Renal pelvis (tissue), 12 donors: ENCODE results near the gene MOB3A. TPM values are rescaled to one million over a fixed set of nuclear protein-coding genes. Genes with fewer than 3 reads are reported as not detected.
"Not testable (repeated sequence)": the region's sequence is repeated elsewhere in the genome, so short reads cannot be mapped to it uniquely, and the experiment has no call there.

Experiments used
- DNase-seq: peaks from one replicate; pipeline ENCODE4 v3.0.0-alpha.2; 2013
- long read RNA-seq, 16 experiments: transcript quantifications; one replicate each; lab custom pipeline, GENCODE V29; 2026
- polyA plus RNA-seq, 3 donors: library from polyadenylated mRNA; unstranded; fragments of 120-200 nt; gene quantifications; one replicate each; pipeline ENCODE4 v1.2.1, GENCODE V29; 2013; ENCODE audit not compliant: insufficient read length in 3 of 3

The MOB3A gene
- 10 to 100 TPM; 25.1 to 29.1 (median 26.6) TPM for polyA plus RNA-seq
- long read RNA-seq, donor 1, partial matches to known transcripts: 0 of 3 reads
- long read RNA-seq, donor 1, other reads (novel, unspliced or antisense): 0 of 3 reads
- long read RNA-seq, donor 2, transcript MOB3A-201 (5 exons, 3,391 nt): major isoform, 7 of 7 reads
- long read RNA-seq, donor 2, partial matches to known transcripts: 0 of 7 reads
- long read RNA-seq, donor 2, other reads (novel, unspliced or antisense): 0 of 7 reads
- long read RNA-seq, donor 3, transcript MOB3A-201 (5 exons, 3,391 nt): major isoform, 5 of 6 reads
- long read RNA-seq, donor 3, partial matches to known transcripts: 0 of 6 reads
- long read RNA-seq, donor 3, other reads (novel, unspliced or antisense): 0 of 6 reads
- long read RNA-seq, donor 4, partial matches to known transcripts: 9 of 14 reads
- long read RNA-seq, donor 4, other reads (novel, unspliced or antisense): 0 of 14 reads
- long read RNA-seq, donor 5, partial matches to known transcripts: 0 of 3 reads
- long read RNA-seq, donor 5, other reads (novel, unspliced or antisense): 0 of 3 reads
- long read RNA-seq, donor 6, transcript MOB3A-201 (5 exons, 3,391 nt): major isoform, 6 of 6 reads
- long read RNA-seq, donor 6, partial matches to known transcripts: 0 of 6 reads
- long read RNA-seq, donor 6, other reads (novel, unspliced or antisense): 0 of 6 reads
- long read RNA-seq, donor 7, transcript MOB3A-201 (5 exons, 3,391 nt): major isoform, 5 of 6 reads
- long read RNA-seq, donor 7, partial matches to known transcripts: 0 of 6 reads
- long read RNA-seq, donor 7, other reads (novel, unspliced or antisense): 0 of 6 reads
- long read RNA-seq, donor 8, partial matches to known transcripts: 0 of 1 reads
- long read RNA-seq, donor 8, other reads (novel, unspliced or antisense): 0 of 1 reads
- long read RNA-seq, donor 9, transcript MOB3A-201 (5 exons, 3,391 nt): major isoform, 8 of 9 reads
- long read RNA-seq, donor 9, partial matches to known transcripts: 0 of 9 reads
- long read RNA-seq, donor 9, other reads (novel, unspliced or antisense): 0 of 9 reads
- long read RNA-seq, donor 10, transcript MOB3A-201 (5 exons, 3,391 nt): major isoform, 7 of 8 reads
- long read RNA-seq, donor 10, partial matches to known transcripts: 0 of 8 reads
- long read RNA-seq, donor 10, other reads (novel, unspliced or antisense): 0 of 8 reads
- long read RNA-seq, donor 11, partial matches to known transcripts: 0 of 5 reads
- long read RNA-seq, donor 11, other reads (novel, unspliced or antisense): 0 of 5 reads
- long read RNA-seq, donor 12, transcript MOB3A-201 (5 exons, 3,391 nt): major isoform, 8 of 8 reads
- long read RNA-seq, donor 12, partial matches to known transcripts: 0 of 8 reads
- long read RNA-seq, donor 12, other reads (novel, unspliced or antisense): 0 of 8 reads
- long read RNA-seq, donor 13, partial matches to known transcripts: 0 of 5 reads
- long read RNA-seq, donor 13, other reads (novel, unspliced or antisense): 0 of 5 reads
- long read RNA-seq, donor 14: 0 reads
- long read RNA-seq, donor 15: 0 reads
- long read RNA-seq, donor 16, transcript MOB3A-201 (5 exons, 3,391 nt): major isoform, 6 of 8 reads
- long read RNA-seq, donor 16, partial matches to known transcripts: 0 of 8 reads
- long read RNA-seq, donor 16, other reads (novel, unspliced or antisense): 0 of 8 reads

DNA sequence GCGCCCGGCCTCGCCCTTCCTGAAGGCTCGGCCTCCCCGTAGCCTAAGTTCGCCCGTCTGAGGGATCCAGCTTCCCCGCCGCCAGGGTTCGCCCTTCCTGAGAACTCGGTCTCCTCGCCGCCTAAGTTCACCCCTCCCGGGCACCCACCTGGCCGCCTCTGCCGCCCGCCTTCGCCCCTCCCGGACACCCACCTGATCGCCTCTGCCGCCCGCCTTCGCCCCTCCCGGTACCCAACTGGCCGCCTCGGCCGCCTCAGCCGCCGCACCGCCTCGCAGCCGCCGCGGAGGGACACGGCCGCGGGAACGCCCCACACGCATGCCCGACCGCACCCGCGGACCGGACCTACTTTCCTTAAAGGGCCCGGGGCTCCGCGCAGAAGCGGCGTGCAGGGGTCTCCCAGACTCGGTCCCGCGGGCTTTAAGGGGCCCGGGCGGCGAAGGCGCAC lies at the start of gene MOB3A:
TSS of gene MOB3A (minus strand) at position 293 of the 446 bp plus-strand sequence. CDS start 17,766 bp downstream, outside the sequence.
- peak; percentile 93 for DNase-seq

DNA sequence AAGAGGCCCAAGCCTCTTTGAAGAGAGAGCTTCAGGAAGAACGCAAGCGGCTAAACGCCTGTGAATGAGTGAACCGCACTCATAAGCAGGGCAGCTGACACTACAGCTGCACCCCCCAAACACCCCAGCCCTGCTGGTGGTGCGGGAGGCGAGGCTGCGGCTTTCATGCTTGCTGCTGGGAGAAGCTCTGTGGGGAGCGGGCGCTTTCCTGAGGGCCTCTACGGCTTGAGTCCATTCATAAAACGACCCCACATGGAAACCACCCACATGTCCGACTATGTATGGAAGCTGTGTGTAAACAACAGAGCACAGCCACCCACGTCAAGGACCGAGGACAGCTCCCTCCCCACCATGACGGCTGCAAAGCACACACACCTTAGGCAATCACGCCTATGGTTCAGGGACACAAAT lies 49.7 kb upstream of the MOB3A start:
- no peak for DNase-seq

DNA sequence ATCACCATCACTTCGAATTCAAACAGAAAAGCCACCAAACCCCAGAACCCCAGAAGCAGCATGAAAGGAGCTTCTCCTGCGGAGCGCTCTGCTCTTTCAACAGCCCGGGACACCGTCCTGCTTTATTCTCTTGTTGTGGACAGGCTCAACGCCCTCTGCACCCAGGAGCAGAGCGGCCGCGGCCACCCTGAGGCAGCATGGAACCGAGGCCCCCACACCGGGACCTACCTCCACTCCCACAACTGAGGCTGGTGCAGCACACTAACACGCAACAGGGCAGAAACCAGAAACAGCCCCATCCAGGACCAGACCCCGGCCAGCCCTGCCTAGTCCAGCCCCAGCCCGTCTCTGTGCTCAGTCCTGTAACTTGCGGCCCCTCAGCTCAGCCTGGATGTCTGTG lies 48.1 kb upstream of the MOB3A start:
- no peak for DNase-seq

DNA sequence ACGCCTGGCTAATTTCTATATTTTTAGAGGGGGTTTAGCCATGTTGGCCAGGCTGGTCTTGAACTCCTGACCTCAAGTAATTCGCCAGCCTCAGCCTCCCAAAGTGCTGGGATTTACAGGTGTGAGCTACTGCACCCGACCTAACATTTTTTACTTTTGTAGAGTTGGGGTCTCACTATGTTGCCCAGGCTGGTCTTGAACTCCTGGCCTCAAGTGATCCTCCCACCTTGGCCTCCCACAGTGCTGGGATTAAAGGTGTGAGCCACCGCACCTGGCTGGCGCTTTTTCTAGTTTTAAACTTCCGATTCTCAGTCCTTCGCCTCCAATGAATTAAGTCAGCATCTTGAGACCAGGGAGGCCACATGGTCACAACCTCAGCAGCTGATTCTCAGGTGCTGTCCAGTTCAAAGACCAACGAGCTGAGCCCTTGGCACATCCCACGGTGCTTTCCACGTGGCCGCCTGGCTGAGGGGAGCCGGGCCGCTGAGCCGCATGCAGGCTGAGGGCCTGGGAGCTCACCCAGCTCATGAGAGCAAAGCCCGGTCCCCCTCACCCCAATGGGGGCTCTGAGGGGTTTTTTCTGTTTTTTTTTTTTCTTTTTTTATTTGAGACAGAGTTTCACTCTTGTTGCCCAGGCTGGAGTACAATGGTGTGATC lies 46.2 kb upstream of the MOB3A start:
- DNase-seq: no peak

DNA sequence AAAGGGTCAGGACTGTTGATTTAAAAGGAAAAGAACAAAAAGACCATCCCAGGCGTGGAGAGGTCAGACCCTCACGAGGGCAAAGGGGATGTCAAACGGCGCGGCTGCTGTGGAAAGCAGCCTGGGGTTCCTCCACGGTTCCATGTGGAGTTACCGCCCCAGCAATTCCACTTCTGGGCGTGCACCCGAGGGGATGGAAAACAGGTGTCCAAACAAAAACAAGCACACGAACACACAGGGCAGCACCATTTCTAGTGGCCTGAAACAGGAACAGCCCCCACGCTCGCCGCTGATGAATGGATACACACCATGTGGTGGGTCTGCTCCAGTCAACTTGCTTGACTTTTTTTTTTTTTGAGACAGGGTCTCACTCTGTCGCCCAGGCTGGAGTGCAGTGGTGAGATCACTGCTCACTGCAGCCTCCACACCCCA lies 44.0 kb upstream of the MOB3A start:
- no peak for DNase-seq

DNA sequence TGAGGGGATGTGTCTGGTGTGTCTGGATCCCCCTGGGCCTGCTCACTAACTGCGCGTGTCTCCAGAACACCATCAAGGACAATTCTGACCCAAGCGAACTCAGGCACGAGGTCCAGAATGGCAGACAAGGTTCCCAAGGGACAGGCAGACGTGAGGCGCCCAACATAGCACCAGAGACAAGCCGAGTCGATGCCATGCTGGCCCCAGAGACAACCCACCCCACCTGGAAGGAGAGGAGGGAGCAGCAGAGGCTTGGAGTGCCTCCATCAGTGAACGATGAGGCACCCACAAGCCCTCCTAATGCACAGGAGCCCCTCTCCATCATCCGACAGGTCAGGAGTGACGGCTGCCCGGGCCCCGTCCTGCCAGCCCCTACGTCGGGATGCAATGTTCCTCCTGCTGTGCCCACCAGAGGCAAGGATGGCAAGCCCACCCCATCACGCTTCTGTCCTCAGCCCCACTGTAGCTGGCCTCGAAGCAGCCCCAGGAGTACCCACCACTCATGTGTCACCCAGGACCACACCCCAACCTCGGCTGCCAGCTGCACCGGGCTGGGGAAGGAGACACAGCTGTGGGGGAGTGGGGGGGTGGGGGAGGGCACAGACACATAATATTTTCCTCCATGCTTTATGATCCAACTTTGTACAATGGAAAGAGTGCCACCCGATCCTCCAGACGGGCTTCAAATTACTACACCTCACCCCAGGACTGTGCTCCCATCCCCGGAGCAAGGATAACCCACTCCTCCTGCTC lies 43.4 kb upstream of the MOB3A start:
- DNase-seq: peak; percentile 48

DNA sequence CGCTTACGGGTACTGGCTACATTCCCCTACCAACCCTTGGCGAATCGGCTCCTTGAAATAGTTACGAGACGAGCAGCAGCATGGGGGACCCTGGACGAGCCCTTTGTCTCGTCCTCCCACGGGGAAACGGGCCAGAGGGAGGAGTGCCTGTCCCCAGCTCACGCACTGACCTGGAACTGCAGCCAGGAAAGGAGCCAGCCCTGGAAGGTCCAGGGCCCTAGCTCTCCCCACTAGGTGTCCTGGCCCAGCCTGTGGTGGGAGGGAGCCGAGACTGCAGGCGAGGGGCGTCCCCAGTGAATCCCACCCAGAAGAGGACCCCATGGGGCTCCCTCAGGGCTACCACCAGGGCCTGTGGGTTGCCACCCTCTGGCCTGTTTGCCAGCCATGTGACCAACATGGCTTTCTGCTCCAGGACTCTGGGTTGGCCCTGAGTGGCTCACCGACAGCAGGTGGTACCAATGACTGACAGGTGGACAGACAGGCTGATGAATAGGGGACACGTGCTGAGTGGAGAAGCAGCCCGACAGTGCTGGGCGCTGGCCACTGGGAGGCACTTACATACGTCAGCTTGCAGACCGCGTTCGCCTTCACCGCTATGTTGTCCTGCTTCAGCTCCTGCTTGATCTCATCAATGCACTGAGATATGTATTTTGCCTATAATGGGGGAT lies 42.1 kb upstream of the MOB3A start:
- DNase-seq: no peak

DNA sequence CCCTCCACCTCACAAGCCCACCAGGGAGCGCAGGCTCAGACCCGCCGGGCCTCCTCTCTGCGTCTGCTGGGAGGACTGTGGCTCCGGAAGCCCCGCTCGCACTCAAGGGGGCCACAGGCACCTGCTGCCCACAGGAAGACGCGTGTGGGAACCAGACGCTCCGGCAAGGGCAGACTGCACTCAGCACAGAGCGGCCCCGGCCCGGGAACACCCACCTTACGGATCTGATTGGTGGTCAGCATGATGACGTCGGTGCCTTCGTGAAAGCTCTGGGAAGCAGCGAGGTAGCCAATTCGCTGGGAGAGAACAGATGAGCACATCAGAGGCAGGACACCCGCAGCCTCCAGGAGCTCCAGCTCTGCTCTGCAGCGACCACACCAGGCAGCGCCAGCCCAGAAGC lies 40.7 kb upstream of the MOB3A start:
- no peak for DNase-seq

DNA sequence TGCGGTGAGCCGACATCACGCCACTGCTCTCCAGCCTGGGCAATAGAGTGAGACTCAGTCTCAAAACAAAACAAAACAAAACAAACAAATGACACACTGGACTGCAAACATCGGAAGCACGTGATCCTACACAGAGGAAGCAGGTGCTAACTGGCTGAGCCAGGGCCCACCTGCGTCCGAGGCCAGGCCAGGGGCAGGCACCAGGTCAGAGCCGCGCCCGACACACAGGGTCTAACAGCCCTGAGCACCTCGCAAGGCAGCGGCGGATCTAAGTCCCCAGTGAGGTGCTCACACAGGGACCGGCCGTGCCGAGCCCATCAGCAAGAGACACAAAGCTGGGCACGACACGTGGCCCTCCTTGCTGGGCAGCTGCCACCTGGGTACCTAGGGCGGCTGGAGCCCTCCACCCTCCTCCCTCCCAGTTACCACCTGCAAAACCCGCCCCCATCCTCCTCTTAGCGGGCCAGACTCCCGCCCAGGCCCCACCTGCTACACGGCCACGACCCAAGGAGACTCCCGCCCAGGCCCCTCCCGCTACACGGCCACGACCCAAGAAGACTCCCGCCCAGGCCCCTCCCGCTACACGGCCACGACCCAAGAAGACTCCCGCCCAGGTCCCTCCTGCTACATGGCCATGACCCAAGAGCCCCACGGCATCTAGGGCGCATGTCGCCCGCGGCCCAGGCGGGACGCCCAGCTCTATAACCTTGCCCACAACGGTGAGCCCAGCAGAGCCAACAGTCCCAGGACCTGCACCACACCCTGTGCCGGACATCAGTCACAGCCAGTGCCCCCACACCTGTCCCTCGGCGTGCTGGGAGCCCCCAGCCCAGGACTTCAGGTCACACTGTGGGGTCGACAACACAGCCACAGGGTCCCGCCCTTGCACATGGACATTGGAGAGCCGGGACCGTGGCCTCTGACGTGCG lies 39.6 kb upstream of the MOB3A start:
- no peak for DNase-seq

DNA sequence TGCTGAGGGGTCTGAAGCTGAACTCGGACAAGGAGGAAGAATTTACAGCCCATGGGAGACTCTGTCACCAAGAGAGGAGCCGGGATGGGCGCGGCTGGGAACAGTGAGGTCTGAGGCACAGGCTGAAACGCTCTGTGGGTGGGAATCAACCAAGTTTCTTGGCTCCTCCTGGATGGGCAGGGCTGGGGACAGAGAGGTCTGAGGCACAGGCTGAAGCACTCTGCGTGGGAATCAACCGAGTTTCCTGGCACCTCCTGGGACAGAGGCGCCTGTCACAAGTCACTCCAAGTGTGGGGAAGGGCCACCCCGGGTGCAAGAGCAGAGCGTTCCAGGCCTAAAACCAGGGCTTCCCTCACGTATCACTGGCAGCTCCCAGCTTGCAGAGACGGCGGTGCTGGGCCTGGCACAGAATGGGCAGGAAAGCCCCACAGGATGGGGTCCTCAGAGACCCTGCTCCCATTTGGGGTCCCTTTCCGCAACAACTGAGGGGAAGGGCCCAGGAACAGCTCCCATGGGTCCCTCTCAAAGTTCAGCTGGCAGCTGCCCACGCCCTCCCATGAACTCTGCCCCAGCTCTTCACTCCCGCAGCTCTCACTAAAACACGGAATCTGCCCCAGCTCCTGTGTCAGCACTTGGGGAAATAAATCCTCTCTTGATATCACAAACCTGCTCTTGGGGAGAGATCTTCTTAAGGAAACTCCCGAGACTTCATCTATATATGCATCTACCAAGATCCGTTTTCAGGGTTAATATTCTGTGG lies 36.8 kb upstream of the MOB3A start:
- no peak for DNase-seq

DNA sequence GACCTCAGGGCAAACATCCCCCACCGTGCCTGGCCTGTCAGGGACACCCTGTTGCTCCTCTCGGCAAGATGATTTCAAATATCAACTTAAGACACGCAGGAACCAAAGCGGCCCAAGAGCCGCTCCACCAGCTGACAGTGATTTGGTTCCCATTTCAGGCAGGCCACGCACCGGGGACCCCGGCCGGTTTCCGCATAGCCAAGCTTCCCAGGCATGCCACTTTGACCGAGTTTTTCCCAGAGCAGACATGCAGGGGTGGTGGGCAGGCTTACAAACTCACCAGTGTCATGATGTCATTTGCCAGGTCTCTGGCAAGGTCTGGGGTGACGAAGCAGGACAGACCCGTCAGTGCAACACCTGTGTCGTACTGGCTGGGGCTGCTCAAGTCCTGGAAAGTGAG lies 36.1 kb upstream of the MOB3A start:
- no peak for DNase-seq

DNA sequence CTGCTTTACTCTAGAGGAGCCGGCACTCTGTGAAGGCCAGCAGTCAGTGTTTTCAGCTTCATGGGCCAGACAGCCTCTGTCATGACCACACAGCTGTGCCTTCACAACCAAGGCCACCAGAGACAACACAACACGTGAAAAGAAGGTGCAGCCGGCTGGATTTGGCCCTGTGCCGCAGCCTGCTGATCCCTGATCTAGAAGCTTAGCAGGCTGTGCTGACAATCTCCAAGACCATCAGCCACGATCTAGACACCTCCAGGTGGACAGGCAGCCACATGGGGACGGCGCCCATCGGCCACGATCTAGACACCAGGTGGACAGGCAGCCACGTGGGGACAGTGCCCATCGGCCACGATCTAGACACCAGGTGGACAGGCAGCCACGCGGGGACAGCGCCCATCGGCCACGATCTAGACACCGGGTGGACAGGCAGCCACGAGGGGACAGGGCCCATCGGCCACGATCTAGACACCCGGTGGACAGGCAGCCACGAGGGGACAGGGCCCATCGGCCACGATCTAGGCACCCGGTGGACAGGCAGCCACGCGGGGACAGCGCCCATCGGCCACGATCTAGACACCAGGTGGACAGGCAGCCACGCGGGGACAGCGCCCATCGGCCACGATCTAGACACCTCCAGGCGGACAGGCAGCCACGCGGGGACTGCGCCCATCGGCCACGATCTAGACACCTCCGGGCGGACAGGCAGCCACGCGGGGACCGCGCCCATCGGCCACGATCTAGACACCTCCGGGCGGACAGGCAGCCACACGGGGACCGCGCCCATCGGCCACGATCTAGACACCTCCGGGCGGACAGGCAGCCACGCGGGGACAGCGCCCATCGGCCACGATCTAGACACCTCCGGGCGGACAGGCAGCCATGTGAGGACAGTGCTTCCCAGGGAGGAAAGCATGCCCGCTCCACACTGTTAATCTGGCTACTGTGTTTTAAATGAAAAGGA lies 35.2 kb upstream of the MOB3A start:
- not testable (repeated sequence) for DNase-seq

DNA sequence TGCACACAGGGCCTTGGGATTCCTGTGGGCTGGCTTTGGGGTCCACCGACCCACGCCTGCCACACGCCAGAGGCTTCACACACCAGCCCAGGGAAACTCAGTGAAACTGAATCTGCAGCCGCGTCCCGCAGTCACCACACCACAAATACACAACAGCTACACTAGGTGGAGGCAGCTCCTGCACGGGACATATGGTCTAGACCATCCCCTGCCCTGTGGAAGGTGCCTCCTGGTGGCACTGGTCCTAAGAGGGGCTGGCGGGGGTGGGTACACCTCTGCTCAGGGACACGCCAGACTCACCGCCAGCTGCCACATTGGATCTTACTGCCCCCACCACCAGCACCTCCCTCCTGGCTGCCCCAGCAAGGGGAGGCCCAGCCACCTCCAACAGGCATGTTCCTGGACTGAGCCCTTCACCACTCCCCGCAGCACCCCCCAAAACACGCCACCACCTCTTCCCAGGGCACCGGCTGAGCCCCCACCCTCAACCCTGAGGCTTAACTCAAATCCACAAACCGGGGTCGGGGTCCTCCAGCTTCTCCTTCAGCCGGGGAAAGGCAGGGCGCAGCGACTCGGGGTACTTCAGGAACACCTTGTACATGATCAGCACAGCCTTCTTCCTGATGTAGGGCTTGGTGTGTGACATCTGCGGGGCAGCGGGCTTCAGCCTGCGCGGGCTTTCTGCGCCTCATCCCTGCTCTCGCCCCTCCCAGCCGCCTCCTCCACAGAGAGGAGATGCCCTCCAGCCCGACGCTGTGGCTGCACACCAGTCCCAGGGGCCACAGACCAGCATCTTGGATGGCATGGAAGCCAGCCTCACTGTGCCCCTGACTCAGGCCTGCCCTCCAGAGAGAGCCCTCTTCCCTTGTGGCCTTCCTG lies 34.0 kb upstream of the MOB3A start:
- no peak for DNase-seq

DNA sequence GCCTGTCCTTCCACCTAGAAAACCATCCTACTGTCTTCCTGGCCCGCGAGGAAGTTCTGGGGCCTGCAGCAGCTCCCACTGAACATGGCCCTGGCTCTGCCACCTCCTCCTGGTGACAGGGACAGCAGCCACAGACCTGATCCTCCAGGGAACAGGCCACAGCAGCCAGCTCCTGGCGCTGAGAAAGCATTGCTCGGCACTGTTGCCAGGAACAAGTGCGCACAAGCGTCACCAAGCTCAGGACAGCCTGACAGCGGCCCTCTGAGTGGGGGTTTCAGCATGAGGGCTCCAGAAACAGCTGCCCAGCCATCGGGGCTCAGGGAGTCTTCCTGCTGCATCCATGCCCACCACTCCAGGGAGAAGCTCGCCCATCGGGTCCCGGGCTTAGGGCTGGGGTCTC lies 33.4 kb upstream of the MOB3A start:
- no peak for DNase-seq

DNA sequence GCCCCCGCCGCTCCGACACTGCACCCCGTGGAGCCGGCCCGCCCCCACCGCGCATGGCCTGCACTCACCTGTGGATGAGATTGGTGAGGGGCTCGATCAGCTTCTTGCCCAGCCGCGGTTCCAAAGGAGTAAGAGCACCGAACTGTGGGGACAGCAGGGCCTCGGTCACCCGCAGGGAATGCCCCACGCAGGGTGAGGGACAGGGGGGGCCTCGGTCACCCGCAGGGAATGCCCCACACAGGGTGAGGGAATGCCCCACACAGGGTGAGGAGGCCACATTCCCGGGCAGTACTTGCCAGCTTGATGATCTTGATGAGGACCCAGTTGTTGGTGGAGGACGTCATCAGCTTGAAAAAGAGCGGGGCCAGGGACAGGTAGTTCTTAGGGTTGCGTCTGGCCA lies 32.9 kb upstream of the MOB3A start:
- no peak for DNase-seq
